Hepatic stellate cell (primary cell): ENCODE data around the gene CEP41.

Experiments used
- DNase-seq: peaks from one replicate; pipeline ENCODE4 v3.0.0; 2011; ENCODE audit warnings: low spot score

The CEP41 gene

DNA sequence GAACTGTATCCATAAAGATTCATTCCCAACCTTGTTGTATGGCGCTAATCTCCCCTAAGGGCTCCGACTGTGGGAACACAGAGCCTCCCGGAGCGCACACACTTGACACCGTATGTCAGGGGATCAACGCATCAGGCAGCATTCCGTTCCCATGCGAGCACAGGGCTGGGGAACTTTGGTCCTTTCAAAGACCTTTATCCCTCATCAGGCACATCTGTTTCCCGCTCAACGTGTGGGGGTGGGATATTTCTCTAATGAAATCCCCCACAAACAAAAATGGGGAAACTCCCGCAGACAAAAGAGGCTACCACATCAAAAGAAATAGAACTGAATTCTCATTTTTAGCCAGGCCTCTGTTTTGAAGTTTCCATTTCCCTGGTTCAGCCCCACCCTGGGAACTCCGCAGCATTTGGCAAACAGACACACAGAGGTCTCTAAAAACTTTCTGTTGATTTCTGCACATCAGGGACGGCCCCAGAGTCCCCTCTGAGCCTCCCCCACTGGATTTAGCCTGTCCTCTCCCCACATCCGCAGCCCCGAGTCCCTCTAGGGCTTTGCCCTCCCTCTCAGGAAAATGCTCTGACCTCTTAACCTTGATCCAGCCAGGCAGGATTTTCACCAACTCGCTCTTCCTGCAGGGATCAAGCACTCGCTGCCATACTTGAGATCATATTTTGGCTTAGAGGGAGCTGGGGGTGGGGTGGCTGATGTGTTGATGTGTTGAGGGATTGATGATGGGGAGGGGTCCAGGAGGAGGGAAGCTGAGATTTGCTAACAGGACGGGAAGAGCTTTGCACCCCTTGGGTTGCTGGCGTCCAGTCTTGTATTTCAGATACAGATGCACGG is 89.6 kb downstream of the CEP41 start:
- DNase-seq: no peak

DNA sequence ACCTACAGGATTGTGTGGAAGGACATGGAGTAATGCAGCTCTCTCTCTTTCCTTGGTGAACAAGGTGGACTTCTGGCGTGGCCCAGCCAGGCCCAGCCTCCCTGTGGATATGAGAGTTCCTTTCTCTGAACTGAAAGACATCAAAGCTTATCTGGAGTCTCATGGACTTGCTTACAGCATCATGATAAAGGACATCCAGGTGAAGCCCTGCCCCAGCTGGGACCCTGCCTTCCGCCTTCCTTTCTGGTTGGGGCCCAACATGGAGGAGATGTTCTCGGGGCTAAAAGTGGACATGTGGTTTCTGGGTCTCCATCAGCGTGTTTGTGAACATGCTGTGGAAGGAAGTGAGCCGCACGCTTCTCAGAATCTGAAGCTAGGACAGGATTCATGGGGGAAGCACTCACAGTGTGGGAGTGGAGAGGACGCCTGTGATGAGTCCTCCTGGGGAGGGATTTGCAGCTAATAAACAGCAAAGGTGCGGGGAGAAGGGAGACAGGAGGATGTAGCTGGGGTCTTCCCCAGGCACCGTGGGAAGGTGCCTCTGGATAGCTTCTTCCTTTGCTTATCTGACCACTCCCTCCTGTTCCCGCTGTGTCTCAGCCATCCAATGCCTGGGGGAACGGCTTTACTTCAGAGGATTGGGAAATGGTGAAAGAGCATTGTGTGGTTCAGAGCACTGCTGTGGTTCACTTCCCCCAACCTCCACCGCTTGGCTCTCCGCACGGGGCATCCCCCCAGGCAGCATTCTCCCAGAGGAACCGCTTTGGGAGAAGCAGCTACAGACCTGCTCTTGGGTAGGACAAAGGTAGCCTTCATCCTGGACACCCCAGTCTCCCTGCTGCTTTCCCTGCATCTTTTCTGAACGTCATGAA is 90.7 kb downstream of the CEP41 start:
- DNase-seq: no peak

GRCh38 chr7:130346941-130347340 is 93.9 kb downstream of the CEP41 start:
- DNase-seq: no peak

DNA sequence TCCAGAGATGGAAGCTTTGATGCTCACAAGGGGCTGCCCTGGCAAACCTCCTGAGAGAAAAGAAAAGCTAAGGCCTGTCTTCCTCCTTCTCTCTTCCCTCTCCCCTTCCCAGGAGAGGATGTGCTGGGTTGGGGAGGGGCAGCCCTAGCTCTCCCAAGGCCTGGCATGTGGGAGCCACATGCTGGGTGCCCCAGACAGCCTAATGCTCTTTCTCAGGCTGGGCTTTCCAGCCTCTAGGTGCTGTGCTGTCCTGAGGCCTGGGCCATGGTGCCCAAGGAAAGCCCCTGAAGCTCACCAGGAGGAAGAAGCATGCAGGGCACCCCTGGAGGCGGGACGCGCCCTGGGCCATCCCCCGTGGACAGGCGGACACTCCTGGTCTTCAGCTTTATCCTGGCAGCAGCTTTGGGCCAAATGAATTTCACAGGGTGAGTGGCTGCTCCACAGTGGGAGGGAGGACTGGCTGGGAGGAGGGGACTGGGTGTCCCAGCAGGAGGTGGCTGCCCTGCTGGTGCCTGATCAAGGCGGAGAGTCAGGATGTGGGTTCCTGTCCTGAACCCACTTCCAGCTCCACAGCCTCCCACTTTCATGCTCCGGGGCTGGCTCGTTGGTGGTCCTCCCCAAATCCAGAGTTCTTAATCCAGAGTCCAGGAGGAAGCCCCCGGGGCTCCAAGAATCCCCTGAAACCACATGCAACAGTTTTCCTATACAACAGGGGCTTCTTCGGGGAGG is 94.5 kb downstream of the CEP41 start:
- no peak for DNase-seq

DNA sequence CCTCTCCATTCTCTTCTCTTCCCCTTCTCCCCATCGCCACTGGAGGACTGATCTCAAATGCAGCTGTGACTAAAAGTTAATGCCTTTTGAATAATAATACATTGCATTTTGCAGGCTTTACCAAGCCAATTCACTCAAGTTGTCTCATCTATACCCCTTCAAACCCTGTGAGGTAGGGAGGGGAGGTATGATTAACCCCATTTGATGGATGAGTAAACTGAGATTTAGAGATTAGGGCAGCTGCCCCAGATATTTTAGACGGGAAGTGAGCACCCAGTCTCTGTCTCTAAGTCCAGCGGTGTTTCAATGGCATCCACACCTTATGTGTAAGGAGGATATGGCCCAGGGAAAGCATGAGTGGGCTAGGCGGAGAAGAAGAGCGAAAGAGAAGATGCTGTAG is 95.1 kb downstream of the CEP41 start:
- no peak for DNase-seq

- no peak for DNase-seq
These were observed 95.7 kb downstream of the CEP41 start for GRCh38 chr7:130345136-130345535.

DNA sequence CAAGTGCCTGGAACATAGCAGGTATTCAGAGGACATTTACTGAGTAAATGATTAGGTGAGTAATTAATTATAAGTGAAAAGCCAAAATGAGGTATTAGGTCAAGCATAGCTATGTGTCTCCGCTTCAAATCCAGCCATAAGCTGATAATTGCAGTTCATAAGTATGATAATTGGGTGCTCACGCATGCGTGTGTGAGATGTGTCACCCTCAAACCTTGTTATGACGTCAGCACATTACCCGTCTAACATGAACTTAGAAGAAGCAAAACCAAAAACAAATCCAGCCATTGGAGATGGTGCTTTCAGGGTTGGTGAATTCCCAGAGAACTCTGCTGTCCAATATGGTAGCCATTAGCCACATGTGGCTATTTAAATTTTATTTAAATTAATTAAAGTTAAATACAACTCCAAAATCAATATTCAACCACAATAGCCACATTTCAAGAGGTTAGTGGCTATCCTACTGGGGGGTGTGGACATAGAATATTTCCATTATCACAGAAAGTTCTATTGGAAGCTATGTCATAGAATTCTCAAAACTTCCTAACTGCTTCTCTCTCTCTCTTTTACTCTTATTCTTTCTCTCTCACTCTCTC is 96.4 kb downstream of the CEP41 start, which contains the start of gene CPA5:
Gene CPA5 (plus strand): TSS at position 546 of the 596 bp plus-strand sequence. CDS start 1,670 bp downstream, outside the sequence.
- DNase-seq: no peak
